ENCODE measurements around the gene PRKCG. TPM values are rescaled to one million over a fixed set of nuclear protein-coding genes. Genes with fewer than 3 reads are reported as not detected.

PRKCG gene
- total RNA-seq, 1 donor from 2014 or later = 19.1 TPM

GRCh38 chr19:53849237-53849676 is 32.7 kb upstream of the PRKCG start:
- Mint-ChIP-seq H3K27ac (peak overlapping the region; percentile 10), H3K36me3 (no peaks in the 10 kb centered on the region), H3K9me3 (no peaks in the 10 kb centered on the region), H3K27me3 (ENCODE audit: low read depth) (no peaks in the 10 kb centered on the region), H3K4me3 (no peak overlapping the region), H3K4me1 (peaks cover 2% of the 10 kb centered on the region)
- no peak for TF ChIP-seq CTCF (IDR thresholded peaks at IDR 0.05; ENCODE audit: unreplicated experiment)
- DNase-seq (ENCODE audit: low spot score in 2 of 2, unreplicated experiment in 2 of 2) = no peak

DNA sequence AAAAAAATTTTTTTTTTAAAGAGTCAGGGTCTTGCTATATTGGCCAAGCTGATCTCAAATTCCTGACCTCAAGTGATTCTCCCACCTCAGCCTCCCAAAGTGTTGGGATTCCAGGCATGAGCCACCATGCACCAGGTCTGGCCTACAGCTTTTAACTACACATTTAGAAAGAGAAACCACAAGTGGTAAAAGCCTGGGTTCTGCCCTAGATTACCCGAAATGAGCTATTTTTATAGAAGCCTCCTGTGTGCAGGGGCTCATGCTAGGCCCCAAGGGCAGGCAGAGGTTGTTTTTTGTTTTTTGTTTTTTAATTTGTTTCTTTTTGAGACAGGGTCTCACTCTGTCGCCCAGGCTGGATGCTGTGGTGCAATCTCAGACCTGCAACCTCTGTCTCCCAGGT is 28.3 kb upstream of the PRKCG start:
- TF ChIP-seq CTCF (IDR thresholded peaks at IDR 0.05; ENCODE audit: unreplicated experiment) = no peak
- no peak overlapping the region for H3K4me3 Mint-ChIP-seq
- no peak overlapping the region for H3K27ac Mint-ChIP-seq
- H3K36me3 Mint-ChIP-seq = no peaks in the 10 kb centered on the region
- no peak for DNase-seq (ENCODE audit: low spot score in 2 of 2, unreplicated experiment in 2 of 2)
- H3K4me1 Mint-ChIP-seq = peaks cover 2% of the 10 kb centered on the region
- no peaks in the 10 kb centered on the region for H3K27me3 Mint-ChIP-seq (ENCODE audit: low read depth)
- no peaks in the 10 kb centered on the region for H3K9me3 Mint-ChIP-seq

DNA sequence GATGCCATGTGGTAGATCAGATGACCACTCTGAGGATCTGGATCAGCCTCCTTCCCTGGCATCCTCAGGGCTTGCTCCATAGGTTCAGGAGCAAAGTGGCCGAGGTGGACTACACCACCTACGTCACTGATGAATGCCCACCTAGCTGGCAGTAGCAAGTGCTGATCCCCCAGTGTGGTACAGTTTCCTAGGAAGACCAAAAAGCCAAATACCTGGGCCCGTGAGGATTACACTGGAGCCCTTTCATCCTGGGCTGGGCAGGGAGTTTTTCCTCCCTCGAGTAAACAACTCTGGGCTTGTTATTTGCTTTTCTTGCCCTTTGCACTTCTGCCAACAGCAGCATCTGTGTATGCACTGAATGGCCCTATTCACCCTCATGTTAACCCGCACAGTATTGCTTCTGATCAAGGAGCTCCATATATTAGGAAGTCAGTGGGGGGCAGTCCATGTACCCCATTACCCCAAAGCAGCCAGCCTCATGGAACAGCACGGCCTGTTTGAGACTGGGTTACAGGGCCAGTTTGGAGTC is 17.6 kb upstream of the PRKCG start:
- no peak for DNase-seq (ENCODE audit: low spot score in 2 of 2, unreplicated experiment in 2 of 2)
- H3K4me1 Mint-ChIP-seq = peaks cover 16% of the 10 kb centered on the region
- no peaks in the 10 kb centered on the region for H3K9me3 Mint-ChIP-seq
- H3K27me3 Mint-ChIP-seq (ENCODE audit: low read depth) = no peaks in the 10 kb centered on the region
- no peak overlapping the region for H3K4me3 Mint-ChIP-seq
- H3K27ac Mint-ChIP-seq = no peak overlapping the region
- no peak for TF ChIP-seq CTCF (IDR thresholded peaks at IDR 0.05; ENCODE audit: unreplicated experiment)
- H3K36me3 Mint-ChIP-seq = no peaks in the 10 kb centered on the region

- peaks cover 18% of the 10 kb centered on the region for H3K4me1 Mint-ChIP-seq
- H3K27me3 Mint-ChIP-seq (ENCODE audit: low read depth) = no peaks in the 10 kb centered on the region
- no peaks in the 10 kb centered on the region for H3K36me3 Mint-ChIP-seq
These were observed 16.5 kb upstream of the PRKCG start for GRCh38 chr19:53865523-53865917.

GRCh38 chr19:53865918-53866864 is 15.8 kb upstream of the PRKCG start:
- Mint-ChIP-seq H3K4me3 (peak overlapping the region; percentile 99), H3K4me1 (peaks cover 24% of the 10 kb centered on the region), H3K27me3 (ENCODE audit: low read depth) (no peaks in the 10 kb centered on the region), H3K27ac (peak overlapping the region; percentile 100), H3K9me3 (no peaks in the 10 kb centered on the region), H3K36me3 (peaks cover 2% of the 10 kb centered on the region)
- no peak for TF ChIP-seq CTCF (IDR thresholded peaks at IDR 0.05; ENCODE audit: unreplicated experiment)
- peak in 1 of 2 experiments; percentile 67 for DNase-seq (ENCODE audit: low spot score in 2 of 2, unreplicated experiment in 2 of 2)

More at GRCh38 chr19:53865523-53865917, 16.5 kb upstream of the PRKCG start:
- Mint-ChIP-seq H3K27ac (peak overlapping the region; percentile 89), H3K9me3 (no peaks in the 10 kb centered on the region), H3K4me3 (peak overlapping the region; percentile 99)
- no peak for TF ChIP-seq CTCF (IDR thresholded peaks at IDR 0.05; ENCODE audit: unreplicated experiment)
- DNase-seq (ENCODE audit: low spot score in 2 of 2, unreplicated experiment in 2 of 2) = no peak

Data from mesothelial cell of epicardium (in vitro differentiated cells).